Upper lobe of left lung (tissue), 4 donors: Measurements from ENCODE around the gene MARCHF3.

Experiments
- CTCF ChIP-seq, 6 experiments: fragments of 450-650 bp in 4 of 6; fragments of 200-600 bp in 2 of 6; sonication (generic) in 2 of 6; IDR thresholded peaks; one replicate each; pipeline ENCODE4 v1.5.1; 2016 to 2019; ENCODE audit warnings: antibody characterized with exemption in 6 of 6
- EP300 ChIP-seq, 4 donors: sonication (generic); formaldehyde crosslinking; IDR thresholded peaks; one replicate each; pipeline ENCODE4 v1.5.1; 2017; ENCODE audit warnings: antibody characterized with exemption in 4 of 4, control low read depth in 2 of 4
- POLR2A ChIP-seq, 4 donors: fragments of 450-650 bp; IDR thresholded peaks; one replicate each; pipeline ENCODE4 v1.5.1; 2016 to 2017; ENCODE audit warnings: antibody characterized with exemption in 4 of 4, mild to moderate bottlenecking in 2 of 4
- POLR2AphosphoS5 ChIP-seq, 2 donors: sonication (generic); formaldehyde crosslinking; IDR thresholded peaks; one replicate each; pipeline ENCODE4 v1.5.1; 2017; ENCODE audit warnings: antibody characterized with exemption in 2 of 2

GRCh38 chr5:126872561-126873354, 157.6 kb downstream of the MARCHF3 start:
- TF ChIP-seq CTCF (IDR thresholded peaks at IDR 0.05) (no peak), POLR2A (IDR thresholded peaks at IDR 0.05) (no peak), EP300 (IDR thresholded peaks at IDR 0.05) (no peak), POLR2AphosphoS5 (IDR thresholded peaks at IDR 0.05) (no peak)
